ENCODE results near the gene NT5C2. TPM values are rescaled to one million over a fixed set of nuclear protein-coding genes. Genes with fewer than 3 reads are reported as not detected.
"Not testable (repeated sequence)": the region's sequence is repeated elsewhere in the genome, so short reads cannot be mapped to it uniquely, and the experiment has no call there.

NT5C2 gene
- total and polyA plus RNA-seq, 9 donors = 84.1 to 179 (median 124) TPM

DNA sequence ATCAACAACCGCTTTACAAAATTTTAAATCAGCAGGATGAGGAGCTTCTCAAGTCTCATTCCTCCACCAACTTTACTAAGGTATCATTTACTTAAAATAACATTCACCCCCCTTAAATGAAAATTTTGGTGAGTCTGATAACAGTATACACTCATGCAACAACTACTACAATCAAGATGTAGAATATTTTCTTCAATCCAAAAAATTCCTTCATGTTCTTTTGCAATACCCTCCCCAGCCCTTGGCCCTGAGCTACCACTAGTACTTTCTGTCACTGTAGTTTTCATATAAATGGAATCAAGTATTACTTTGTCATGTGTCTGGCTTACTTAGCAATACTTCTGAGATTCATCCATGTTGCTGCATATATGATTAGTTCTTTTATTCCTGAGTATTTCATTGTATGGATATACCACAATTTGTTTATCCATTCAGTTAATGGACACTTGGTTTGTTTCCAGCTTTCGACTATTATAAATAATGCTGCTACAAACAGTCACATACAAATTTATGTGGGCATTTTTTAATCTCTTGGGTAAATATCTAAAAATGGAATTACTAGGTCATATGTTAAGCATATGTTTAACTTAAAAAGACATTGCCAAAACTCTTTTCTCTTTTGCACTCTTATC lies 43.0 kb downstream of the NT5C2 start:
- no peak for DNase-seq
- Histone ChIP-seq H3K4me3 (ENCODE audit: low read length) (no peak overlapping the region), H3K27me3 (ENCODE audit: control insufficient read depth, insufficient read depth, low read length) (no peaks in the 10 kb centered on the region), H3K9me3 (replicated peaks; ENCODE audit: control insufficient read depth, low read depth, low read length) (no peaks in the 10 kb centered on the region), H3K27ac (ENCODE audit: low read length) (no peak overlapping the region), H3K4me1 (ENCODE audit: control insufficient read depth, insufficient read depth, low read length) (peaks cover 8% of the 10 kb centered on the region), H3K36me3 (ENCODE audit: control insufficient read depth, insufficient read depth, low read length) (no peaks in the 10 kb centered on the region)
- WGBS (ENCODE audit: insufficient coverage) = no CpG with 5 or more reads among the region's 2 CpGs

DNA sequence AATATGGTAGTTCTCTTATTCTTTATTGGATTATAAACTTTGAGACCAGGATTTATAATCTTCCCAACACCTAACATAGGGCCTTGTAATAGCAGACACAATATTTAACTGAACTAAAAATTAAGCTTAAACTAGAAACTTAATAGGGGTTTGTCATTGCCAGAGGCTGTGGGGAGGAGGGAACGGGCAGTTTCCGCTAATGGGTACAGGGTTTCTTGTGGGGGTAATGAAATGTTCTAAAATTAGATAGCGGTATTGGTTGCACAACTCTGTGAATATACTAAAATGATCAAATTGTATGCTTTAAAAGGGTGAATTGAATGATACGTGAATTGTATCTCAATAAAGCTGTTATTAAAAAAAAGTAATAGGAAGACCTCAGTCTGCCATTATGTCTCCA lies 45.4 kb downstream of the NT5C2 start:
- no peaks in the 10 kb centered on the region for H3K27me3 ChIP-seq (ENCODE audit: control insufficient read depth, insufficient read depth, low read length)
- peaks cover 5% of the 10 kb centered on the region for H3K4me1 ChIP-seq (ENCODE audit: control insufficient read depth, insufficient read depth, low read length)
- H3K4me3 ChIP-seq (ENCODE audit: low read length) = no peak overlapping the region
- 92% methylated on average over 2 of the region's 4 CpGs for WGBS (ENCODE audit: insufficient coverage)
- no peak for DNase-seq
- H3K36me3 ChIP-seq (ENCODE audit: control insufficient read depth, insufficient read depth, low read length) = no peaks in the 10 kb centered on the region
- H3K9me3 ChIP-seq (replicated peaks; ENCODE audit: control insufficient read depth, low read depth, low read length) = no peaks in the 10 kb centered on the region
- H3K27ac ChIP-seq (ENCODE audit: low read length) = no peak overlapping the region

- DNase-seq = peak; percentile 89
- whole genome bisulfite sequencing (ENCODE audit: insufficient coverage) = no CpG with 5 or more reads among the region's 3 CpGs
These were observed 47.1 kb downstream of the NT5C2 start for GRCh38 chr10:103145860-103146466.

GRCh38 chr10:103145046-103145445 lies 48.0 kb downstream of the NT5C2 start:
- WGBS (ENCODE audit: insufficient coverage) = no CpG with 5 or more reads among the region's 1 CpG
- peaks cover 9% of the 10 kb centered on the region for H3K36me3 ChIP-seq (ENCODE audit: control insufficient read depth, insufficient read depth, low read length)
- H3K4me3 ChIP-seq (ENCODE audit: low read length) = peak overlapping the region; percentile 35
- H3K9me3 ChIP-seq (replicated peaks; ENCODE audit: control insufficient read depth, low read depth, low read length) = no peaks in the 10 kb centered on the region
- peaks cover 5% of the 10 kb centered on the region for H3K4me1 ChIP-seq (ENCODE audit: control insufficient read depth, insufficient read depth, low read length)
- H3K27me3 ChIP-seq (ENCODE audit: control insufficient read depth, insufficient read depth, low read length) = no peaks in the 10 kb centered on the region
- peak; percentile 52 for DNase-seq
- peak overlapping the region; percentile 72 for H3K27ac ChIP-seq (ENCODE audit: low read length)

More at GRCh38 chr10:103145860-103146466, 47.1 kb downstream of the NT5C2 start:
- Histone ChIP-seq H3K4me3 (ENCODE audit: low read length) (peak overlapping the region; percentile 35), H3K9me3 (replicated peaks; ENCODE audit: control insufficient read depth, low read depth, low read length) (no peaks in the 10 kb centered on the region), H3K27ac (ENCODE audit: low read length) (peak overlapping the region; percentile 72), H3K36me3 (ENCODE audit: control insufficient read depth, insufficient read depth, low read length) (peaks cover 3% of the 10 kb centered on the region), H3K27me3 (ENCODE audit: control insufficient read depth, insufficient read depth, low read length) (no peaks in the 10 kb centered on the region), H3K4me1 (ENCODE audit: control insufficient read depth, insufficient read depth, low read length) (peaks cover 5% of the 10 kb centered on the region)

GRCh38 chr10:103144041-103144440 lies 49.0 kb downstream of the NT5C2 start:
- peaks cover 13% of the 10 kb centered on the region for H3K36me3 ChIP-seq (ENCODE audit: control insufficient read depth, insufficient read depth, low read length)
- peak overlapping the region; percentile 35 for H3K4me3 ChIP-seq (ENCODE audit: low read length)
- peaks cover 5% of the 10 kb centered on the region for H3K4me1 ChIP-seq (ENCODE audit: control insufficient read depth, insufficient read depth, low read length)
- WGBS (ENCODE audit: insufficient coverage) = no CpG with 5 or more reads among the region's 2 CpGs
- no peaks in the 10 kb centered on the region for H3K9me3 ChIP-seq (replicated peaks; ENCODE audit: control insufficient read depth, low read depth, low read length)
- H3K27ac ChIP-seq (ENCODE audit: low read length) = peak overlapping the region; percentile 72
- no peaks in the 10 kb centered on the region for H3K27me3 ChIP-seq (ENCODE audit: control insufficient read depth, insufficient read depth, low read length)
- DNase-seq = peak; percentile 65

DNA sequence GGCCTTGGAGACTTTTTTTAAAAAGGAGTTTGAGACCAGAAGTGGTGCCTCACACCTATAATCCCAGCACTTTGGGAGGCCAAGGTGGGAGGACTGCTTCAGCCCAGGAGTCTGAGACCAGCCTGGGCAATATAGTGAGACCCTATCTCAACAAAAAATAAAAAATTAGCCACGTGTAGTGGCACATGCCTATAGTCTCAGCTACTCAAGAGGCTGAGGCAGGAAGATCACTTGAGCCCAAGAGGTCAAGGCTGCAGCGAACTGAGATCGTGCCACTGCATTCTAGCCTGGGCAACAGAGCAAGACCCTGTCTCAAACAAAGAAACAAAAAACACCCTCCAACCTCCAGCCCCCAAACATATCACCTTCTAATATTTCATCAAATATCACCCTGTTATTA lies 49.4 kb downstream of the NT5C2 start:
- H3K9me3 ChIP-seq (replicated peaks; ENCODE audit: control insufficient read depth, low read depth, low read length); H3K27me3 ChIP-seq (ENCODE audit: control insufficient read depth, insufficient read depth, low read length); H3K4me3 ChIP-seq (ENCODE audit: low read length); H3K4me1 ChIP-seq (ENCODE audit: control insufficient read depth, insufficient read depth, low read length); DNase-seq: not testable (repeated sequence)
- Histone ChIP-seq H3K27ac (ENCODE audit: low read length) (peak overlapping the region; percentile 72), H3K36me3 (ENCODE audit: control insufficient read depth, insufficient read depth, low read length) (peaks cover 13% of the 10 kb centered on the region)
- 90% methylated on average over 2 of the region's 3 CpGs for WGBS (ENCODE audit: insufficient coverage)

GRCh38 chr10:103141950-103142349 lies 51.1 kb downstream of the NT5C2 start:
- H3K27me3 ChIP-seq (ENCODE audit: control insufficient read depth, insufficient read depth, low read length) = no peaks in the 10 kb centered on the region
- peaks cover 5% of the 10 kb centered on the region for H3K4me1 ChIP-seq (ENCODE audit: control insufficient read depth, insufficient read depth, low read length)
- peaks cover 17% of the 10 kb centered on the region for H3K36me3 ChIP-seq (ENCODE audit: control insufficient read depth, insufficient read depth, low read length)
- whole genome bisulfite sequencing (ENCODE audit: insufficient coverage) = no CpG with 5 or more reads among the region's 2 CpGs
- no peak overlapping the region for H3K27ac ChIP-seq (ENCODE audit: low read length)
- no peak for DNase-seq
- no peak overlapping the region for H3K4me3 ChIP-seq (ENCODE audit: low read length)
- H3K9me3 ChIP-seq (replicated peaks; ENCODE audit: control insufficient read depth, low read depth, low read length) = no peaks in the 10 kb centered on the region

GRCh38 chr10:103140469-103140868 lies 52.6 kb downstream of the NT5C2 start:
- Histone ChIP-seq H3K4me3 (ENCODE audit: low read length) (no peak overlapping the region), H3K27me3 (ENCODE audit: control insufficient read depth, insufficient read depth, low read length) (no peaks in the 10 kb centered on the region), H3K9me3 (replicated peaks; ENCODE audit: control insufficient read depth, low read depth, low read length) (no peaks in the 10 kb centered on the region), H3K27ac (ENCODE audit: low read length) (no peak overlapping the region), H3K4me1 (ENCODE audit: control insufficient read depth, insufficient read depth, low read length) (peaks cover 4% of the 10 kb centered on the region), H3K36me3 (ENCODE audit: control insufficient read depth, insufficient read depth, low read length) (peaks cover 17% of the 10 kb centered on the region)
- WGBS (ENCODE audit: insufficient coverage) = no CpG with 5 or more reads among the region's 1 CpG
- no peak for DNase-seq

- H3K27me3 ChIP-seq (ENCODE audit: control insufficient read depth, insufficient read depth, low read length) = no peaks in the 10 kb centered on the region
- 90% methylated on average over 2 of the region's 3 CpGs for WGBS (ENCODE audit: insufficient coverage)
- no peak for DNase-seq
- no peak overlapping the region for H3K27ac ChIP-seq (ENCODE audit: low read length)
- peaks cover 21% of the 10 kb centered on the region for H3K36me3 ChIP-seq (ENCODE audit: control insufficient read depth, insufficient read depth, low read length)
- no peak overlapping the region for H3K4me3 ChIP-seq (ENCODE audit: low read length)
- H3K4me1 ChIP-seq (ENCODE audit: control insufficient read depth, insufficient read depth, low read length) = peaks cover 4% of the 10 kb centered on the region
- H3K9me3 ChIP-seq (replicated peaks; ENCODE audit: control insufficient read depth, low read depth, low read length) = no peaks in the 10 kb centered on the region
These were observed 53.3 kb downstream of the NT5C2 start for GRCh38 chr10:103139803-103140202.

DNA sequence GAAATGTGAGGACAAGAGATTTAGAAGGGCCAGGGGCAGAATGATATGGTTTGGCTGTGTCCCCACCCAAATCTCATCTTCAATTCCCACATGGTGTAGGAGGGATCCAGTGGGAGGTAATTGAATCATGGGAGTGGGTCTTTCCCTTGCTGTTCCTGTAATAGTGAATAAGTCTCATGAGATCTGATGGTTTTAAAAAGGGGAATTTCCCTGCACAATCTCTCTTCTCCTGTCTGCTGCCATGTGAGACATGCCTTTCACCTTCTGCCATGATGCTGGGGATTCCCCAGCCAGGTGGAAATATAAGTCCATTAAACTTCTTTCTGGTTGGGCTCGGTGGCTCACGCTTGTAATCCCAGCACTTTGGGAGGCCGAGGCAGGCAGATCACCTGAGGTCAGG lies 57.9 kb downstream of the NT5C2 start:
- not testable (repeated sequence) for H3K4me3 ChIP-seq (ENCODE audit: low read length); H3K27me3 ChIP-seq (ENCODE audit: control insufficient read depth, insufficient read depth, low read length); H3K27ac ChIP-seq (ENCODE audit: low read length); DNase-seq; H3K9me3 ChIP-seq (replicated peaks; ENCODE audit: control insufficient read depth, low read depth, low read length); H3K4me1 ChIP-seq (ENCODE audit: control insufficient read depth, insufficient read depth, low read length)
- WGBS (ENCODE audit: insufficient coverage) = 92% methylated on average over 2 of the region's 3 CpGs
- H3K36me3 ChIP-seq (ENCODE audit: control insufficient read depth, insufficient read depth, low read length) = peaks cover 24% of the 10 kb centered on the region
